Stimulated activated CD4-positive, alpha-beta T cell treated with anti-CD3 and anti-CD28 coated beads, Interleukin-12 subunit alpha, Interleukin-12 subunit beta, amount 100 ng/mL, for 4 hours (primary cell): ENCODE results near the gene ZNHIT2.
"Not testable (repeated sequence)": the region's sequence is repeated elsewhere in the genome, so short reads cannot be mapped to it uniquely, and the experiment has no call there.

Experiments used
- DNase-seq: peaks from one replicate; pipeline ENCODE4 v3.0.0-alpha.2; 2020

Gene ZNHIT2

GRCh38 chr11:65133724-65134123, 16.2 kb upstream of the ZNHIT2 start:
- DNase-seq, result no peak

- peak; percentile 60 for DNase-seq
These were observed 15.6 kb upstream of the ZNHIT2 start for GRCh38 chr11:65132988-65133700.

GRCh38 chr11:65132238-65132987, 14.9 kb upstream of the ZNHIT2 start:
- no peak for DNase-seq

GRCh38 chr11:65131895-65132237, 14.4 kb upstream of the ZNHIT2 start:
- DNase-seq, result no peak

- DNase-seq, result no peak
These were observed 13.9 kb upstream of the ZNHIT2 start for GRCh38 chr11:65131417-65131776.

- no peak for DNase-seq
These were observed 13.3 kb upstream of the ZNHIT2 start for GRCh38 chr11:65130631-65131416.

- no peak for DNase-seq
These were observed 12.3 kb upstream of the ZNHIT2 start for GRCh38 chr11:65129649-65130441.

- no peak for DNase-seq
These were observed 11.0 kb upstream of the ZNHIT2 start for GRCh38 chr11:65128182-65129145.

GRCh38 chr11:65127473-65128181, 10.1 kb upstream of the ZNHIT2 start:
- no peak for DNase-seq

GRCh38 chr11:65126624-65127274, 9.2 kb upstream of the ZNHIT2 start:
- DNase-seq, result no peak

GRCh38 chr11:65125197-65126056, 7.9 kb upstream of the ZNHIT2 start:
- no peak for DNase-seq

GRCh38 chr11:65124480-65125196, 7.1 kb upstream of the ZNHIT2 start:
- DNase-seq, result no peak

GRCh38 chr11:65121865-65122696, 4.6 kb upstream of the ZNHIT2 start, which contains the start of the genes FAU and MRPL49:
TSS of gene FAU (minus strand) at chr11:65122134. CDS start at chr11:65121813, 321 bp downstream.
TSS of gene MRPL49 (plus strand) at chr11:65122321. CDS start at chr11:65122347, 26 bp downstream.
- peak; percentile 98 for DNase-seq

- DNase-seq, result no peak
These were observed 4.0 kb upstream of the ZNHIT2 start for GRCh38 chr11:65121447-65121864.

GRCh38 chr11:65120831-65121230, 3.3 kb upstream of the ZNHIT2 start:
- no peak for DNase-seq

- DNase-seq, result no peak
These were observed 2.1 kb upstream of the ZNHIT2 start for GRCh38 chr11:65119670-65119995.

- not testable (repeated sequence) for DNase-seq
These were observed 1.6 kb upstream of the ZNHIT2 start for GRCh38 chr11:65118891-65119669.
